Activated T-cell treated with anti-CD3 and anti-CD28 coated beads, Interleukin-2, amount 50 U/mL, for 4 hours (primary cell): ENCODE data around the gene STEAP2. TPM values are rescaled to one million over a fixed set of nuclear protein-coding genes. Genes with fewer than 3 reads are reported as not detected.

Source experiments
- total RNA-seq, 3 donors: library from RNA; stranded (reverse); gene quantifications; one replicate each; pipeline ENCODE4 v1.2.1, GENCODE V29; 2021

Gene STEAP2
- total RNA-seq, 3 donors from 2014 or later = 0.08 to 0.14 TPM; not detected in 1

Other genes with a start within 250 kb of the STEAP2 start
- under 1 TPM in 2 of 3 donors, not detected in 1; 0.16 to 0.66 TPM for gene STEAP1, start 57.3 kb upstream of the STEAP2 start, total RNA-seq
- under 1 TPM in 1 of 3 donors, not detected in 2; 0.20 TPM for gene CFAP69, start 33.4 kb downstream of the STEAP2 start, total RNA-seq
- gene FAM237B, start 109.6 kb downstream of the STEAP2 start, total RNA-seq = not detected
- 10 to 100 TPM; 39.9 to 43.1 (median 42.4) TPM for gene GTPBP10, start 135.0 kb downstream of the STEAP2 start, total RNA-seq
- 1 to 10 TPM; 1.1 to 2.3 (median 1.6) TPM for gene CLDN12, start 191.7 kb downstream of the STEAP2 start, total RNA-seq